ENCODE results near the gene CLCN6. TPM values are rescaled to one million over a fixed set of nuclear protein-coding genes. Genes with fewer than 3 reads are reported as not detected.

The CLCN6 gene
- total RNA-seq, 1 donor from 2014 or later = 15.1 TPM

Other genes starting within 250 kb of the CLCN6 start
- gene FBXO2, start 151.8 kb upstream of the CLCN6 start, total RNA-seq = 0.41 and 0.59 TPM in 2 replicates
- 21.8 and 23.2 TPM in 2 replicates for gene FBXO44, start 151.3 kb upstream of the CLCN6 start, total RNA-seq
- gene FBXO6, start 142.0 kb upstream of the CLCN6 start, total RNA-seq = 22.9 and 24.7 TPM in 2 replicates
- 59.0 and 60.2 TPM in 2 replicates for gene MAD2L2, start 125.0 kb upstream of the CLCN6 start, total RNA-seq
- 0.09 and 0.11 TPM in 2 replicates for gene DRAXIN, start 114.5 kb upstream of the CLCN6 start, total RNA-seq
- 34.1 and 36.5 TPM in 2 replicates for gene AGTRAP, start 70.1 kb upstream of the CLCN6 start, total RNA-seq
- not detected in 2 replicates for gene C1orf167, start 44.0 kb upstream of the CLCN6 start, total RNA-seq
- gene MTHFR, start 227 bp upstream of the CLCN6 start, total RNA-seq = 23.2 and 24.6 TPM in 2 replicates
- gene NPPA, start 41.6 kb downstream of the CLCN6 start, total RNA-seq = not detected in 2 replicates
- gene NPPB, start 52.8 kb downstream of the CLCN6 start, total RNA-seq = not detected in 2 replicates
- gene KIAA2013, start 120.2 kb downstream of the CLCN6 start, total RNA-seq = 36.4 and 37.7 TPM in 2 replicates
- gene PLOD1, start 128.5 kb downstream of the CLCN6 start, total RNA-seq = 23.7 and 26.0 TPM in 2 replicates
- gene MFN2, start 174.3 kb downstream of the CLCN6 start, total RNA-seq = 50.8 and 54.2 TPM in 2 replicates
- gene MIIP, start 213.3 kb downstream of the CLCN6 start, total RNA-seq = 78.0 and 79.3 TPM in 2 replicates

Data from T-helper 2 cell treated with Interferon-gamma antibody and Interleukin-4, amounts not matched to agents 100 ng/mL and 5 ng/mL, for 36 hours (primary cell).